HepG2 (cell line): ENCODE measurements around the gene ZNF792. TPM values are rescaled to one million over a fixed set of nuclear protein-coding genes. Genes with fewer than 3 reads are reported as not detected.

Experiments
- ATAC-seq: fragments of 200-7000 bp; cut with Tn5 transposase; 3 replicates; pipeline ENCODE4 v1.9.1; 2020; ENCODE audit warnings: mild to moderate bottlenecking, moderate library complexity
- BruUV-seq: library from RNA; stranded (reverse); fragments of 400-500 nt; replicated peaks from 2 replicates; lab custom pipeline; 2021; lab: Mats Ljungman, UMichigan
- CTCF ChIA-PET: fragments of 300-600 bp; formaldehyde crosslinking; extraction: SDS; loops from one replicate; lab custom pipeline; 2021; ENCODE audit warnings: low total read pairs, inconsistent platforms, low intra/inter-chr PET ratio; lab: Yijun Ruan, JAX
- POLR2A ChIA-PET: fragments of 350-600 bp; sonication (Branson Sonifier 250); formaldehyde crosslinking; loops from one replicate; lab custom pipeline; 2020; ENCODE audit warnings: antibody characterized with exemption, inconsistent platforms; lab: Yijun Ruan, JAX
- DNase-seq: peaks from one replicate; pipeline ENCODE4 v3.0.0-alpha.2; 2015; ENCODE audit warnings: low spot score
- FAIRE-seq: peaks from 3 replicates; lab custom pipeline; 2011; peaks lifted over from hg19 to GRCh38; lab: Jason Lieb, UNC
- H2AFZ ChIP-seq: one replicate; pipeline ENCODE4 v1.6.1; 2011; ENCODE audit warnings: low read length, inconsistent platforms
- H3K27ac ChIP-seq: fragments of 300-600 bp; 3 replicates; pipeline ENCODE4 v1.8.0; 2011; ENCODE audit warnings: mixed run types, mild to moderate bottlenecking, mixed read lengths, low read length, inconsistent platforms; ENCODE audit not compliant: insufficient read depth; ENCODE audit errors: extremely low read length
- H3K27me3 ChIP-seq, 2 experiments: fragments of 200-600 bp in 1 of 2; 2 replicates in 1 of 2; 3 replicates in 1 of 2; pipeline versions ENCODE4 v1.6.0 to v1.8.0; 2011; ENCODE audit warnings: low read length in 2 of 2, mild to moderate bottlenecking in 2 of 2, moderate library complexity in 2 of 2, inconsistent platforms in 1 of 2; ENCODE audit not compliant: insufficient read depth in 2 of 2, control insufficient read depth in 1 of 2
- H3K36me3 ChIP-seq, 2 experiments: fragments of 200-600 bp in 1 of 2; replicated peaks in 1 of 2; 2 replicates in 1 of 2; 3 replicates in 1 of 2; pipeline versions ENCODE4 v1.5.1 to v1.8.0; 2011; ENCODE audit warnings: low read length in 2 of 2, inconsistent platforms in 1 of 2; ENCODE audit not compliant: insufficient read depth in 2 of 2, control insufficient read depth in 1 of 2
- H3K4me1 ChIP-seq: 2 replicates; pipeline ENCODE4 v1.5.1; 2012; ENCODE audit warnings: low read length, inconsistent platforms; ENCODE audit not compliant: insufficient read depth
- H3K4me2 ChIP-seq: 2 replicates; pipeline ENCODE4 v1.6.0; 2011; ENCODE audit warnings: low read depth, low read length, inconsistent platforms
- H3K4me3 ChIP-seq, 3 experiments: fragments of 200-600 bp in 1 of 3; sonication (generic), shearing (Covaris generic) in 1 of 3; replicated peaks in 1 of 3; 2 replicates each; pipeline ENCODE4 v1.5.1; 2011 to 2016; ENCODE audit warnings: low read length in 3 of 3, inconsistent platforms in 2 of 3, low read depth in 2 of 3, mild to moderate bottlenecking in 2 of 3, control low read depth in 1 of 3, mixed read lengths in 1 of 3; ENCODE audit not compliant: insufficient read depth in 1 of 3
- H3K79me2 ChIP-seq: one replicate; pipeline ENCODE4 v1.6.1; 2011; ENCODE audit warnings: low read length, inconsistent platforms; ENCODE audit not compliant: insufficient read depth
- H3K9ac ChIP-seq: 2 replicates; pipeline ENCODE4 v1.6.0; 2011; ENCODE audit warnings: mild to moderate bottlenecking, low read depth, low read length, inconsistent platforms; ENCODE audit not compliant: insufficient read depth
- H3K9me3 ChIP-seq: 2 replicates; pipeline ENCODE4 v1.5.1; 2012; ENCODE audit warnings: mild to moderate bottlenecking, low read length
- H4K20me1 ChIP-seq: 2 replicates; pipeline ENCODE4 v1.6.0; 2011; ENCODE audit warnings: inconsistent platforms, mild to moderate bottlenecking, low read length, moderate library complexity; ENCODE audit not compliant: insufficient read depth
- CREM ChIP-seq, 2 experiments: sonication (generic) in 1 of 2; formaldehyde crosslinking in 1 of 2; IDR thresholded peaks; 2 replicates each; pipeline versions ENCODE4 v1.4.0 to v1.6.1; 2016 to 2020; ENCODE audit warnings: antibody characterized with exemption in 1 of 2, mild to moderate bottlenecking in 1 of 2, missing genetic modification reagents in 1 of 2
- EP300 ChIP-seq, 3 experiments: sonication (generic) in 1 of 3; formaldehyde crosslinking in 1 of 3; IDR thresholded peaks; 2 replicates each; pipeline versions ENCODE4 v1.5.1 to v1.6.1; 2011 to 2020; ENCODE audit warnings: low read depth in 2 of 3, low read length in 2 of 3, borderline replicate concordance in 1 of 3, improper control_type of control experiment in 1 of 3, mild to moderate bottlenecking in 1 of 3, missing genetic modification reagents in 1 of 3, moderate library complexity in 1 of 3
- ETV5 ChIP-seq: IDR thresholded peaks from 2 replicates; pipeline ENCODE4 v1.6.1; 2018; ENCODE audit warnings: missing biosample characterization, missing genetic modification reagents, inconsistent platforms, borderline replicate concordance
- FLYWCH1 ChIP-seq: sonication (generic); formaldehyde crosslinking; IDR thresholded peaks from 2 replicates; pipeline ENCODE4 v1.8.1; 2023; ENCODE audit warnings: mild to moderate bottlenecking, missing genetic modification reagents
- FOXJ3 ChIP-seq: sonication (generic); formaldehyde crosslinking; IDR thresholded peaks from 2 replicates; pipeline ENCODE4 v1.4.0; 2020; ENCODE audit warnings: missing genetic modification reagents, mild to moderate bottlenecking, borderline replicate concordance
- NFKBIZ ChIP-seq: IDR thresholded peaks from 2 replicates; pipeline ENCODE4 v1.6.1; 2018; ENCODE audit warnings: missing genetic modification reagents, missing compliant biosample characterization
- PHF20 ChIP-seq: sonication (generic); formaldehyde crosslinking; IDR thresholded peaks from 2 replicates; pipeline ENCODE4 v1.5.0; 2020; ENCODE audit warnings: mild to moderate bottlenecking, missing genetic modification reagents
- SAP130 ChIP-seq: IDR thresholded peaks from 2 replicates; pipeline ENCODE4 v1.6.1; 2016; ENCODE audit warnings: low read depth
- SOX13 ChIP-seq, 3 experiments: fragments of 450-650 bp in 1 of 3; sonication (generic) in 1 of 3; formaldehyde crosslinking in 1 of 3; IDR thresholded peaks in 2 of 3; conservative IDR thresholded peaks in 1 of 3; 2 replicates each; pipeline versions ENCODE4 v1.5.0 to v1.6.1; 2016 to 2020; ENCODE audit warnings: antibody characterized with exemption in 1 of 3, mild to moderate bottlenecking in 1 of 3, missing compliant biosample characterization in 1 of 3, missing genetic modification reagents in 1 of 3, moderate library complexity in 1 of 3
- SOX5 ChIP-seq: IDR thresholded peaks from 2 replicates; pipeline ENCODE4 v1.6.1; 2016; ENCODE audit warnings: borderline replicate concordance
- TBX2 ChIP-seq: sonication (generic); formaldehyde crosslinking; IDR thresholded peaks from 2 replicates; pipeline ENCODE4 v1.5.0; 2020; ENCODE audit warnings: missing genetic modification reagents, mild to moderate bottlenecking, borderline replicate concordance
- THYN1 ChIP-seq: sonication (generic); formaldehyde crosslinking; IDR thresholded peaks from 2 replicates; pipeline ENCODE4 v1.8.1; 2023; ENCODE audit warnings: low read depth, mild to moderate bottlenecking, moderate library complexity, missing genetic modification reagents, borderline replicate concordance
- ZMYM2 ChIP-seq: sonication (generic); formaldehyde crosslinking; IDR thresholded peaks from 2 replicates; pipeline ENCODE4 v1.8.0; 2022; ENCODE audit warnings: mild to moderate bottlenecking, missing genetic modification reagents
- ZNF790 ChIP-seq: sonication (generic); formaldehyde crosslinking; IDR thresholded peaks from 2 replicates; pipeline ENCODE4 v1.8.0; 2022; ENCODE audit warnings: missing genetic modification reagents, mild to moderate bottlenecking, borderline replicate concordance
- ZNF792 ChIP-seq: IDR thresholded peaks from 2 replicates; pipeline ENCODE4 v1.6.1; 2016
- WGBS: methylation state at CpG from one replicate; pipeline ENCODE4 v1.1.6; 2017; ENCODE audit warnings: low lambda C conversion rate; 5-methylcytosine and 5-hydroxymethylcytosine counted together
- in situ Hi-C: cut with HindIII; loops from 2 replicates; pipeline ENCODE4 v1.10.0; 2017; ENCODE audit warnings: low pct_unique_long_range_greater_than_20kb; ENCODE audit not compliant: extremely low pct_ligation_motif_present
- intact Hi-C: fragments of 100-400 bp; cut with micrococcal nuclease; formaldehyde crosslinking; loops from one replicate; pipeline ENCODE4 v1.10.0; 2022; ENCODE audit not compliant: unreplicated experiment
- polyA plus RNA-seq, 8 experiments: library from polyadenylated mRNA; depleted of rRNA in 3 of 8; stranded (reverse) in 7 of 8; unstranded in 1 of 8; fragments of >200 nt; fragmentation: Illumina TruSeq in 4 of 8; extraction: Trizol in 4 of 8; gene quantifications; 2 replicates each; pipeline versions ENCODE4 v1.2.1 to v1.2.3, GENCODE V29; 2011 to 2016; ENCODE audit warnings: low read depth in 4 of 8, missing spikeins in 1 of 8, mixed read lengths in 1 of 8; ENCODE audit not compliant: insufficient read depth in 1 of 8
- total RNA-seq, 5 experiments: library from RNA; depleted of rRNA; stranded (reverse); fragments of >200 nt; fragmentation: Illumina TruSeq; extraction: Trizol; gene quantifications; 2 replicates each; pipeline ENCODE4 v1.2.3, GENCODE V29; 2016; ENCODE audit warnings: low read depth in 1 of 5
- TF ChIP-seq, protein P1 (sequence below): sonication (generic); formaldehyde crosslinking; IDR thresholded peaks from 2 replicates; pipeline ENCODE4 v1.8.1; 2023; ENCODE audit warnings: mild to moderate bottlenecking, moderate library complexity, missing genetic modification reagents
- TF ChIP-seq, protein P2 (sequence below): IDR thresholded peaks from 2 replicates; pipeline ENCODE4 v1.6.1; 2012; ENCODE audit warnings: inconsistent platforms
- TF ChIP-seq, protein P3 (sequence below): sonication (generic); formaldehyde crosslinking; conservative IDR thresholded peaks from 2 replicates; pipeline ENCODE4 v1.4.0; 2020; ENCODE audit warnings: mild to moderate bottlenecking, missing genetic modification reagents, moderate library complexity

Gene ZNF792
- total and polyA plus RNA-seq, 2 of the 13 experiments (the other 11 are each of a cell fraction or from before 2014, with no cell fraction given): 5.5 to 11.5 TPM

DNA sequence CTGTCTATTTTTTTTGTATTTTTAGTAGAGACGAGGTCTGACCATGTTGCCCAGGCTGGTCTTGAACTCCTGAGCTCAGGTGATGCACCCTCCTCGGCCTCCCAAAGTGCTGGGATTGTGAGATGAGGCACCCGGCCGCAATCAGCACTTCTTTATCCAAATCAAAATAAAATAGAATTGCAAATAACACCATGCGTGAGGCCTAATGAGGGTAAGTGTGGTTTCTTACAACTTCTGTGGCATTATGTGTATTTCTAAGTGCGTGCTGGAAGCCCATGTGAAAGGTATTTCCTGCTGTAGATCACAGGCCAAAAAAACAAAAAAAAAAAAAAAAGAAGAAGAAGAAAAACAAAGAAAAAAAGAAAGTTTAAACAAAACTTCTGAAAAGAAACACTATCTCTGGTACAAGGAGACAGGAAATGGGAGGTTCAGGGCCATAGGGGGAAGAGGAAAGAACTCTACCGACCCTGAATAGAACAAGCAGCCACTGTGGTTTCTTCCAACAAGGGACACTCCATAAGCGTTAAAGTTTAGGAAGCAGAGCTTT, 33.1 kb upstream of the ZNF792 start:
- peaks cover 0 to 11% of the 10 kb centered on the region in 2 experiments; a peak in 2 of 5 replicates for H3K27me3 ChIP-seq
- ChIA-PET POLR2A (interaction anchor here (4.4 kb wide), 1 partner anchor 10 kb away, joined by 75 read pairs; no protein-coding TSS in a partner anchor), CTCF (no interaction called here)
- H3K27ac ChIP-seq: peak overlapping the region; percentile 76
- peak overlapping the region; percentile 54 for H3K9ac ChIP-seq
- in situ Hi-C loops: no loop called here
- WGBS: 2% methylated on average over 8 of the region's 8 CpGs
- no TSS peak for BruUV-seq
- DNase-seq (peak; percentile 79), ATAC-seq (no peak), FAIRE-seq (peak; percentile 78)
- peak overlapping the region; percentile 91 for H3K4me2 ChIP-seq
- peaks cover 18% of the 10 kb centered on the region for H3K79me2 ChIP-seq
- peak overlapping the region; percentile 36 to 63 (median 54) for H3K4me3 ChIP-seq
- H4K20me1 ChIP-seq: peaks cover 5% of the 10 kb centered on the region; the same call in 1 of the 2 replicates
- peaks cover 68% of the 10 kb centered on the region for H3K4me1 ChIP-seq
- intact Hi-C loops: loop anchor here (5.0 kb wide), 1 partner anchor 45 kb away; the partner anchor contains the start of gene HPN
- peaks cover 0 to 3% of the 10 kb centered on the region in 2 experiments; a peak in 2 of 5 replicates for H3K36me3 ChIP-seq
- no peaks in the 10 kb centered on the region for H3K9me3 ChIP-seq
- H2AFZ ChIP-seq: no peak overlapping the region
- TF ChIP-seq, protein P1, sequence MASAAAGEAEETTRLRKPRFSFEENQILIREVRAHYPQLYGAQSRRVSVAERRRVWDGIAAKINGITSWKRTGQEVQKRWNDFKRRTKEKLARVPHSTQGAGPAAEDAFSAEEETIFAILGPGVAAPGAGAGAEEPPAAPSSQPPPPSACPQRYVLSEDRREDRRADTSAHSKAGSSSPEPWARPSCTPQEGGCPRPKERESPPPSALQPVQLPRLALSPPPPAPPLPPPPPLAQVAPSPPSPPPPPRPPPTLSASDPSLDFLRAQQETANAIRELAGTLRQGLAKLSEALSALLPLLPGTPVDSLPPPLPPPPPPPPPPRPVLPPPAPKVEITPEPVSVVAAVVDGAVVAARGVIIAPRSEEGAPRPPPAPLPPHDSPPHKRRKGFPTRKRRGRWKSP (CRISPR knock-in tag): 0 out of 2 replicates have a peak, but pooled peaks have one; percentile 9
- no peak for TF ChIP-seq FLYWCH1 (CRISPR knock-in tag)
- TF ChIP-seq PHF20: no peak
- TF ChIP-seq, protein P2, sequence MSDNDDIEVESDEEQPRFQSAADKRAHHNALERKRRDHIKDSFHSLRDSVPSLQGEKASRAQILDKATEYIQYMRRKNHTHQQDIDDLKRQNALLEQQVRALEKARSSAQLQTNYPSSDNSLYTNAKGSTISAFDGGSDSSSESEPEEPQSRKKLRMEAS: 0 out of 2 replicates have a peak, but pooled peaks have one; percentile 14
- TF ChIP-seq TBX2 (CRISPR knock-in tag): peak; percentile 25; the same call in 1 of the 2 replicates
- TF ChIP-seq CREM (IDR thresholded peaks at IDR 0.05): peak; percentile 67
- TF ChIP-seq CREM (CRISPR knock-in tag; IDR thresholded peaks at IDR 0.05): no peak
- TF ChIP-seq SOX5 (CRISPR knock-in tag): peak; percentile 64; the same call in 1 of the 2 replicates
- TF ChIP-seq, protein P3, sequence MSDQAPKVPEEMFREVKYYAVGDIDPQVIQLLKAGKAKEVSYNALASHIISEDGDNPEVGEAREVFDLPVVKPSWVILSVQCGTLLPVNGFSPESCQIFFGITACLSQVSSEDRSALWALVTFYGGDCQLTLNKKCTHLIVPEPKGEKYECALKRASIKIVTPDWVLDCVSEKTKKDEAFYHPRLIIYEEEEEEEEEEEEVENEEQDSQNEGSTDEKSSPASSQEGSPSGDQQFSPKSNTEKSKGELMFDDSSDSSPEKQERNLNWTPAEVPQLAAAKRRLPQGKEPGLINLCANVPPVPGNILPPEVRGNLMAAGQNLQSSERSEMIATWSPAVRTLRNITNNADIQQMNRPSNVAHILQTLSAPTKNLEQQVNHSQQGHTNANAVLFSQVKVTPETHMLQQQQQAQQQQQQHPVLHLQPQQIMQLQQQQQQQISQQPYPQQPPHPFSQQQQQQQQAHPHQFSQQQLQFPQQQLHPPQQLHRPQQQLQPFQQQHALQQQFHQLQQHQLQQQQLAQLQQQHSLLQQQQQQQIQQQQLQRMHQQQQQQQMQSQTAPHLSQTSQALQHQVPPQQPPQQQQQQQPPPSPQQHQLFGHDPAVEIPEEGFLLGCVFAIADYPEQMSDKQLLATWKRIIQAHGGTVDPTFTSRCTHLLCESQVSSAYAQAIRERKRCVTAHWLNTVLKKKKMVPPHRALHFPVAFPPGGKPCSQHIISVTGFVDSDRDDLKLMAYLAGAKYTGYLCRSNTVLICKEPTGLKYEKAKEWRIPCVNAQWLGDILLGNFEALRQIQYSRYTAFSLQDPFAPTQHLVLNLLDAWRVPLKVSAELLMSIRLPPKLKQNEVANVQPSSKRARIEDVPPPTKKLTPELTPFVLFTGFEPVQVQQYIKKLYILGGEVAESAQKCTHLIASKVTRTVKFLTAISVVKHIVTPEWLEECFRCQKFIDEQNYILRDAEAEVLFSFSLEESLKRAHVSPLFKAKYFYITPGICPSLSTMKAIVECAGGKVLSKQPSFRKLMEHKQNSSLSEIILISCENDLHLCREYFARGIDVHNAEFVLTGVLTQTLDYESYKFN (CRISPR knock-in tag): peak; percentile 62
- TF ChIP-seq THYN1 (CRISPR knock-in tag): no peak
- TF ChIP-seq NFKBIZ (CRISPR knock-in tag): no peak
- 0 out of 2 replicates have a peak, but pooled peaks have one; percentile 18 for TF ChIP-seq FOXJ3
- peak; percentile 94 for TF ChIP-seq ZNF792 (CRISPR knock-in tag)
- TF ChIP-seq ZNF790 (CRISPR knock-in tag): no peak
- 0 out of 2 replicates have a peak, but pooled peaks have one; percentile 35 for TF ChIP-seq ZMYM2 (CRISPR knock-in tag)
- TF ChIP-seq ETV5 (CRISPR knock-in tag): peak; percentile 80; the same call in 1 of the 2 replicates
- no peak for TF ChIP-seq SOX13 (IDR thresholded peaks at IDR 0.05)
- peak in 1 of 2 experiments; percentile 66; a peak in 1 of 4 replicates for TF ChIP-seq SOX13 (CRISPR knock-in tag; conservative IDR thresholded peaks at IDR 0.05 in 1 of 2, IDR thresholded peaks at IDR 0.05 in 1 of 2)
- peak; percentile 68; the same call in 1 of the 2 replicates for TF ChIP-seq SAP130 (CRISPR knock-in tag)
- TF ChIP-seq EP300 (IDR thresholded peaks at IDR 0.05; ENCODE audit: low read depth in 2 of 2, low read length in 2 of 2): peak in 1 of 2 experiments; percentile 53; a peak in 1 of 4 replicates
- TF ChIP-seq EP300 (CRISPR knock-in tag; IDR thresholded peaks at IDR 0.05; ENCODE audit: borderline replicate concordance): peak; percentile 23; the same call in 1 of the 2 replicates
